SH-SY5Y (cell line): ENCODE measurements around the gene MSMP.

ENCODE experiments used
- GATA2 ChIP-seq: IDR thresholded peaks from 2 replicates; pipeline ENCODE4 v1.6.1; 2011; ENCODE audit warnings: mild to moderate bottlenecking, low read depth, low read length
- GATA3 ChIP-seq: IDR thresholded peaks from 2 replicates; pipeline ENCODE4 v1.6.1; 2011; ENCODE audit warnings: low read depth, mild to moderate bottlenecking, low read length, moderate library complexity

GRCh38 chr9:35750256-35750531 is 3.9 kb downstream of the MSMP start:
- no peak for TF ChIP-seq GATA2
- no peak for TF ChIP-seq GATA3
